Brain pericyte (primary cell): ENCODE data around the gene DCC.
"Not testable (repeated sequence)": the region's sequence is repeated elsewhere in the genome, so short reads cannot be mapped to it uniquely, and the experiment has no call there.

ENCODE experiments used
- DNase-seq: peaks from one replicate; pipeline ENCODE4 v3.0.0-alpha.2; 2012; ENCODE audit warnings: low read depth, low spot score

The DCC gene

DNA sequence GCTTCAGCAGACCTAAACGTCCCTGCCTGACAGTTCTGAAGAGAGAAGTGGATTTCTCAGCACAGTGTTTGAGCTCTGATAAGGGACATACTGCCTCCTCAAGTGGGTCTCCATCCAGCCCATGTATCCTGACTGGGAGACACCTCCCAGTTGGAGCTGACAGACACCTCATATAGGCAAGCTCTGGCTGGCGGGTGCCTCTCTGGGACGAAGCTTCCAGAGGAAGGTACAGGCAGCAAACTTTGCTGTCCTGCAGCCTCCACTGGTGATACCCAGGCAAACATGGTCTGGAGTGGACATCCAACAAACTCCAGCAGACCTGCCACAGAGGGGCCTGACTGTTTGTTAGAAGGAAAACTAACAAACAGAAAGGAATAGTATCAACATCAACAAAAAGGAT is 1156.0 kb downstream of the DCC start:
- no peak for DNase-seq

DNA sequence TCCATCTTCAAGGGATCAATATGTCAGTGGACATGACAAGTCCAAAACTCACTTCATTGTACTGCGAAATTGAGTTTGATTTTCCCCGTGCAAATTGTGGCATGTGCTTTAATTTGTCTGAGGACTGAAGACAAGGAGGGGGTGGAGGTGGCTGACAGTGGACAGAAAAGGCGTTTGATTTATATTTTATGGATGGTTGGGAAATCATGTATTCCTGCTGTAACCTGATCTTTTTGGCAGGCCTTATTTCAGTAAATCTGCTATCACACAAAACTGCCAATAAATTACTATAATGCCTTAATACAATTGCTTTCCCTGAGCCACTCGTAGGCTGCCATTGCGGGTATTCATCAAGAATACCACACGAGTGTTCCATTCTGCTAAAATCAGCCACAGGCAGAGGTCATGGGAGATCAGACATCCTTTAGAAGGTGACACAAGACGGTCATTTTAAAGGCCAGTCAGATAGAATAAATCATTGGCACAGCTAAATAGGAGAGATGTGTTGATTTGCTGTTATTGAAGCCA is 1164.0 kb downstream of the DCC start:
- no peak for DNase-seq

DNA sequence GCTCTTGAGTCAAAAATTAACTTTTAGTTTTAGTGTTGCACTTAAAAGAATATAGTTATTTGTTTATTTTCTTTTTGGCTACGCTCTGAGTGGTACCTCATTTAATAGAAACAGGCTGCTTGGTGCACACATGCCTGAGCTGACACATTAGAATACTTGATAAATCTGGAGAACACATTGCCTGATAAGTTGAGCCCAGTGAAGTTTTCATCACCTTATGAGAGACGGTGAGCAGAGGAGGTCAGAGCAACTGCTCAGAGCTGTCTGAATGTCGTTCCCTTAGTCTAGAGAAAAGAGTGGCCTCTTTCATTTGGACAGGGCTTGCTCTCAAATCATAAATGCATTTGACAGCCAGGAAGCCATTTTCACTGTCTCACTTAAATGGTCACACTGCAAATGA is 1168.5 kb downstream of the DCC start:
- no peak for DNase-seq

DNA sequence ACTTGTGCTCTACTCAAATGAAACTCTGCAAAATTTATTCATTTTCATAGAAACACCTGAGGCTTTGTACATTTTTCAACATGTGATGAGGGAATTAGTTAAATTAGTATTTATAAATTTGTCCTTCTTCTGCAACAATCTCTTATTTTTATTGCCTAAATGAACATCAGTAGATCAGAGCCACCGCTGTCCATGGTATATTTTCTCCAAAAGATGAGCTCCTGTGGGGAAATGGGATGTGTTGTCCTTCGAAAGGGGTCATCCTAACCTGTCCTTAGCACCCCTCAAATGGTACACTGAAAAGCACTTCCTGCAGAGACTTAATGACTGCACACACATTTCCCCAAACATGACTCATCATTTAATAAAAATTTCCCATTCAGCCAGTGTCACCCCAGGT is 1169.9 kb downstream of the DCC start:
- no peak for DNase-seq

DNA sequence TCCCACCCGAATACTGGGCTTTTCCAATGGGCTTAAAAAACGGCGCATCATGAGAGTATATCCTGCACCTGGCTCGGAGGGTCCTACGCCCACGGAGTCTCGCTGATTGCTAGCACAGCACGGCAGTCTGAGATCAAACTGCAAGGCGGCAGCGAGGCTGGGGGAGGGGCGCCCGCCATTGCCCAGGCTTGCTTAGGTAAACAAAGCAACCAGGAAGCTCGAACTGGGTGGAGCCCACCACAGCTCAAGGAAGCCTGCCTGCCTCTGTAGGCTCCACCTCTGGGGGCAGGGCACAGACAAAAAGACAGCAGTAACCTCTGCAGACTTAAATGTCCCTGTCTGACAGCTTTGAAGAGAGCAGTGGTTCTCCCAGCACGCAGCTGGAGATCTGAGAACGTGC is 1171.7 kb downstream of the DCC start:
- DNase-seq, result not testable (repeated sequence)

DNA sequence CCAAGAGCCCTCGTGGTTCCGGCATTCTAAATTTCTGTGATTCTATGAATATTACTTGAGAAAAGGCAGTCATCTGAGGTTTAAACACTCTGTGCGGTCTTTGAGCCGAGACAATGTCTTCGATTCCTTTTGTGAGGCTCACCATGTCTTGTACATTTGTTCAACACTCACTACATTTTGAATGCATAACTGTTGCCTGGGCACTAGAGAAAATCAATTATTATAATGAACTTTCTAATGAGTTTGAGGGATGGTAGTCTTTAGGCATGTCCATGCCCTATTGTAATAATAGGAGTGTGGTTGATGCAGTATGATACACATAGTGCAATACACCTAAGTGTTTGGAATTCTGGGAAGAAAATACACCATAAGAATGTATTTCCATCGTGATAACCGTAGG is 1181.1 kb downstream of the DCC start:
- no peak for DNase-seq

DNA sequence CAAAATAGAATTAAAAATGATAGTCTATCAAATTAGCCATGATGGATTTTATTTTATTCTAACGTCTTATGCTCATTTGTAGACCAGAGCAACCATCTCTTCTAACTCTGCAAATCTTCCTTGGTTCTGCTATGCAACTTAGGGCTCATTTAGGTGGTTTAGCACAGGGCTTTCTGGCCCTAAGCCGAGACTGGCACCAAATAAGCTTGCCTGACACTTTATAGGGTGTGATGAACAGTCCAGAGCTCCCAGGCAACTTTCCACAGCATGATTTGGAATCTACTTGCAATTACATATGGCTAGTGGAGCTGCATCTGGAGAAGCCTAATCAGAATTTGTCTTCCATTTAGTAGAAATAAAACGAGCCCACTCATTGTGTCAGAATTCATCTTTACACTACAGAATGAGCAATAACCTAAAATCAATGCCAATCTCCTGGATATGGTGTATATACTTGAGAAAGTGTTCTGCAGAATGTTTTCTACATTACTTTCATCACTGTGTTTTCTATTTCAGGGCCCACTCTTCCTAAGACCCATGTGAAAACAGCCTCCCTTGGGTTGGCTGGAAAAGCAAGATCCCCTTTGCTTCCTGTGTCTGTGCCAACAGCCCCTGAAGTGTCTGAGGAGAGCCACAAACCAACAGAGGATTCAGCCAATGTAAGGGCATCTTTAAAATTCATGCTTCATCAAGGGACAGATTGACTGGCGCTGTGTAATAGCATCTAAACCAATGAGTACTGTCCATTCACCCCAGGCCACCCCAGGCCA is 1186.3 kb downstream of the DCC start:
- DNase-seq, result no peak

DNA sequence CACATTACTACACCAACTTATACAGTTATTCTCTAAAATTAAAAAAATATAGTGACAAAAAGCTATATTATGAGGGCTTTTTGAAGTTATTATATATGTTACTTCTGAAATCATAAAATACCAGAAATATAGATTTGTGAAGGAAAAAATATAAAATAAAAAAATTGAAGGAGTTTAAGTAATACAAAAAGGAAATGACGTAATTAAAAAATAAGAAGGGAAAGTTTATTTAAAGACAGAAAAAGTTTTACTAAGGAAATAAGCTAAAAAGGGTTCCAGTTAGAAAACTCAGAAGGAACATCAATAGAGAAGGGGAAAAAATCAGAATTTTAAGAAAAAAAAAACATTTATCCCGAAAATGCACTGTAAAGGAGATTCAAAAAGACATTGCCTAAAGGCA is 1187.4 kb downstream of the DCC start:
- DNase-seq, result no peak

DNA sequence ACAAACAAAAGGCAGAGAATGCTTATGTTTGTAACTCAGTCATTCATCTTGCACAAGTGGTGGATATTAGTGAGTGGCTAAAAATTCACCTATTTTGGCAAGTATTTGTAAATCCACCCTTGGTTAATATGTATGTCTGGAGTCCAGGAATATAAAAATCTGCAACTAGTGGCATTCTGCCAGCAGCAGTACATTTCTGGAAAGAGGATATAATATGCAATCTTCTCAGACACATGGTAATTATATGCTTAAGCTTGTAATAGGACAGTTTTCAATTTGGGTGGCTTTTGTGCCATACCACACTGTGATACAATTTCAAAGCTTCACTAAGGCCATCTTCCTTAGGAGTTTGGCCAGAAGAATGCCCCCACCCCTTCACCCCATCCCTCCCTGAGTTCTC is 1191.2 kb downstream of the DCC start:
- no peak for DNase-seq

DNA sequence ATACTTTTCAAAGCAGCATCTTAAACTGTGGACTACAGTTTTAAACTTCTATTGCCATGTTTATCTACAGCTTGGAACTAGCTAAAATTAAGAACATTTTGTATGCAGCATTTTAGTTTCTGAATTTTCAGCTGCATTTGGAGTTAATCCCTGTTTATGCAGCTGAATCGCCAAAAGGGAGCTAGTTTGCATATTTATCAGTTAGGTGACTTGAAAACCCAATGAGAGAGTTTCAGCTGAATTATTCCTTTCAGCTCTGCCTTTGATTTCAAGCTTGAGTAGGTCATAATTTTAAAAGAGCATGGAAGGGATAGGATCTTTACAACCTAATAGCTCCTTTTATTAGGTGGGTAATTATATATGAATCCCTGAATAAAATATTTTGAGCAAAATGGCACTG is 1191.9 kb downstream of the DCC start:
- DNase-seq, result no peak

DNA sequence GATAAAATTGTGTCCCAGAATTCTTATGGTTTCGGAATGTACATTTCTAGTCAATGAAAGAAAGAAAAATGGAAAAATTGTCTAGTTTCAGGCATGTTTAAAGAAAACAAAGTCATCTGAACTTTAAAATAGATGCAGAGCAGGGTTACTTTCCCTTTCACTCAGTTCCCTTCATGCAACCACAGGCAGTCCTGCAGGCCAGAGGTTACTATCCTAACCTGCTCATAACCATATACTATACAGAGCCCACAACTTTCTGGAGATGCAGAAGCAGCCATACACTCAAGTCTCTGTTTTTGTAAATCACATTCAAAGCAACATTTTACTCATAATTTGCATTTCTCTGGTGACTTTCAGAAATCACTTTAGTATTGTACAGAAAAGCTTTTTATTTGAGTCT is 1194.2 kb downstream of the DCC start:
- no peak for DNase-seq

DNA sequence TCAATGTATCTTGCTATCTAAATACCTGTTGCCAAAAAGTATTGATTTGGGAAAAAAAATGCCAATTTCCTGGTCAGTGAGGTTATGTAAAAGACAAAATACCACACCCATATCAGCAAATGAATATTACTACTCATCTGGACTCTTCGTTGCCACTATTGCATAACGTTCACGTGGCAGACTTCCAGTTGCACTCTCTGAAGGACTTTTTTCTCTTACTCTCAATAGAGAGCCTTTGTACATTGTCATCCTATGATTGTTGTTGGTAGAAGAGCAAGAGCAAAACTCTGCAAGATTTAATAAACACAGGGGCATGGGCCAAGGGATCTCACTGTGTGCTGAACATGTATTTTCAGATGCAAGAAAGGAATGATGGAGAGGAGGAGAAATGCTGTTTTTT is 1194.7 kb downstream of the DCC start:
- DNase-seq, result no peak

DNA sequence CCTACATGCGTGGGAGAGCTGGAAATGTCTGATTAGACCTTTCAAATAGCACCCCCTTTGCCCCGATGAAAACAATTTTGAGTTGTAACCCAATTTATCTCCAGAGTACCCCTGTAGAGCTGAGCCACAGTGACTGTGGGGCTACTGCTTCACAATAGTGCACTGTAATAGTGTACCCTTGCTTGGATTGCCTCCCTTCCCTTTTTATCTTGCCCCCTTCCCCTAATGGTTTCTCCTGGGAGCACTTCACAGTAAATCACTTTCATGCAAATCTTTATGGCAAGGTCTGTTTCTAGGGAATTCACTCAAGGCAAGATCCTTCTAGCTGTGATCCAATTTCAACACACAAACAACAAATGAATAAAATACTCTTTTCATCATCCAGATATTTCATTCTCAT is 1196.9 kb downstream of the DCC start:
- DNase-seq, result no peak

DNA sequence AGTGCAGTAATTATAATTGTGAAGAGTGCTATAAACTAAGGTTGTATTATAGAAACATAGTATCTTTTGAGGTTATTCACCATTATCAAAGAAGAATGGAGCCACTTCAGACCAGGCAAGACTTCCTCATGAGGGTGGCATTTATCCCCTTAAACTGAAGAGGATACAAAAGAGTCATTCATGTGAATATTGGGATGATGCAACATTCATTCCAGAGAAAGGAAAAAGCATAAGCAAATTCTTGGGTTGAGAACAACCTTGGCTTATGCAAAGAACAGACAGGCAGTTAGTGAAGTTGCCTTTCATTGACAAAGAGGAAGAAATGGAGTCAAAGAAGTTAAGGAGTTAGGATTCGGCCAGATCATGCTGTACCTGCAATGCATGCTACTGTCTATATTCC is 1201.9 kb downstream of the DCC start:
- no peak for DNase-seq

DNA sequence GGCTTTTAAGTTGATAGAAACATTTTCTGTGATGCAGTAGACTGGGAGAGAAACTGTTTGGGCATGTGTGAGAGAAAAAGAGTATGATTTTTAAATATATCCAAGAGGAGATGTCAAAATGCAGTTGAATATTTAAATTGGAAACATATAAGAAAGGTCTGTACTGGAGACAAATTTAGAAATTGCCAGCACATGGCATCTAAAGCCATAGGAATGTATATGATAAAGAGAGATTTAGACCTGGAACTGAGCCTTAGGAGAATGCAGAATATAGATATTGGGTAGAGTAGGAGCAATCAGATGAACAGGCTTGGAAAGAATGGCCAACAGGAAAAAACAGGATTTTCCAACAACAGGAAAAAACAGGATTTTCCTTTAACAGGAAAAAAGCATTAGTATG is 1203.7 kb downstream of the DCC start:
- no peak for DNase-seq

DNA sequence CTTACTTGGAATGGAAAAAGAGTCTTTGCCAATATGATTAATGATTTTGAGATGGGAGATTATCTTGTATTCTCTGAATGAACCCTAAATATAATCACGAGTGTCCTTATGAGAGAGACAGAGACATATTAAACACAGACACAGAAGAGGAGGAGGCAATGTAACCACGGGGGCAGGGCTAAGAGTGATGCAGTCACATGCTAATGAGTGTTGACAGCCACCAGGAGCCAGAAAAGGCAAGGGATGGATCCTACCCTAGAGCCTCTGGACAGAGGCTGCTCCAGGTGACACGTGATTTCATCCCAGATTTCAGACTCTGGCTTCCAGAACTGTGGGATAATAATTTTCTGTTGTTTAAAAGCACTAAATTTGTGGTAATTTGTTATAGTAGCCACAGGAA is 1204.9 kb downstream of the DCC start:
- DNase-seq, result no peak

DNA sequence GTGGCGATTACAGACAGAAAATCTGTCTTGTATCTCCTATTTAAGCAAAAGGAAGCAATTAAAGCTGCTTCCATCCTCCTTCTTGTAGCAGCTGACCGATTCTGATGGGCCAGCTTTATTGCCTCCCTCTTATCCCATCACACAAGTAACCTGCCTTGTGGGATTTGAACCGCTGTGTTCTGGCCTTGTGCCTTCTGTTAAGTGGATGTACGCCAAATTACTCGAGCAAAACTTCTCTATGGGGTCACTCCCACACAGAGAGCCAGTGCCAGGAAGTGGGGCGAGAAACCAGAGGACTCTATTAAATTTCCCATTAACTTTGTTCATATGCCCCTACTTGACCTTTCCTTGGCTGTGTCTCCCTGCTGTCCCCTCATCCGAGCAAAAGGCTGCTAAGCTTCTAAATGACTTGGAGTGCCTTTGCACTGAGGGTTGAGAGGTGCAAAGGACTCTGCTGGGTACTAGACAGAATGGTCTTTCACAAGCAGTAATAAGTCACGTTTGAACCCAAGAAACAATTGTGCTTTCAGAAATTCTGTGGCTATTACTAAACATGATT is 1212.0 kb downstream of the DCC start:
- no peak for DNase-seq

DNA sequence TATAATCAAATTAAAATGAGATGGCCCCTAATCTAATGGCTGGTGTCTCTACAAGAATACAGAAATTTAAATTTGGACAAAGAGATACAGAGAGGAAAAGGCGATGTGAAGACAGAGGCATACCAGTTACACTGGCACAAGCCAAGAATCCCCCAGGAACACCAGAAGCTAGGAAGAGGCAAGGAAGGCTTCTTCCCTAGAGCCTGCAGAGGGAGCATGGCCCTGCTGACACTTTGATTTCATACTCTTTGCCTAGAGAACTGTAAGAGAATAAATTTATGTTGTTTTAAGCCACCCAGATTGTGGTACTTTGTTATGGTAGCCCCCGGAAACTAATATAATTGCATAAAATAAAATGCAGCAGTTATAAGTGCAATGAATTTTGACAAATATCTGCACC is 1213.0 kb downstream of the DCC start:
- no peak for DNase-seq

DNA sequence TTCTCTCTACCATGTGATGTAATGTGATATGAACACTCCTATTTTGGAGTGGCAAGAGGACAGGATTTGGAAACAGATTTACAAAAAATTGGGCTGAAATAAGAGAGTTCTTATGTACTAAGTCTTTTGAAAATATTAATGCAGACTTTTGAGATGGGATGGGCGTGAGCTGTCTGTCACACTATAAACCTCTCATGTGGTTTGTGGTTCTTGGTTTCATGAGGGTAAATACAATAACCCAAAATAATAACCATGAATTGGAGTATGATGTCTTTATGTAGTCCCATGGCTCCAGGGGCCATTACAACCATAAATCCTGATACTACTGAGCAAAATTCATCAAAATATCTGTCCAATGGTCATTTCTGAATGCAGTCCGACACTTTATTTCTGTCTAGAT is 1216.5 kb downstream of the DCC start:
- DNase-seq, result no peak

DNA sequence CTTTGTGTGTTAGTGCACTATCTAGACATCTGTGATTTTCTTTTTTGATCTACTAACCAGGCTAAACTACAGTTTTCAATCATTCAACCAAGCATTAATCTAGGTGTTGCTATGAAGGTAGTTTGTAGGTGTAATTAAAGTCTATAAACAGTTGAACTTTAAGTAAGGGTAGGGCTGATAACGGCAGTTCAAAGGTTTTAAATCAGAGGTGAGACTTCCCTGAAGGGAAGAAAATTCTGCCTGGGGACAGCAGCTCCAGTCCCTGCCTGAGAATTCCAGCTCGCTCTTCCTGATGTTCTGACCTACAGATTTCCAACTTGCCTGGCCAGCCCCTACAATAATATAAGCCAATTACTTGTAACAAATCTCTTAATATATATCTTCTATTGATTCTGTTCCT is 1220.5 kb downstream of the DCC start:
- no peak for DNase-seq

DNA sequence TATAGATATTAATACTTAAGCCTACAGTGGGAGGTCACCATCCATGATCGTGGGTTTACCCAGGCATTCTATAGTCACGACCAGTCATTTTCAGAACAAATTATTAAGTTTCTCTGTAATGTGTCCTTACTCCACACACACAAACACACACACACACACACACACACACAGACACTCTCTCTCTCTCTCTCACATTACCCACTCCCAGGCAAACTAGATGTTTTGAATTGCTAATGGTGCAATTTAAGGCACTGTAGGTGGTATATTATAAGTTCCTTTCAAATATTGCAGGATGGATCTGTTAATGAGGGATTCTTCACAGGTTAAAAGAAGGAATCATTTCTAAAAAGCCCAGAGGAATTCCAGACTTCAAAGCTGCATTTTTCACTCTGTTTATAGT is 1226.6 kb downstream of the DCC start:
- DNase-seq, result no peak

DNA sequence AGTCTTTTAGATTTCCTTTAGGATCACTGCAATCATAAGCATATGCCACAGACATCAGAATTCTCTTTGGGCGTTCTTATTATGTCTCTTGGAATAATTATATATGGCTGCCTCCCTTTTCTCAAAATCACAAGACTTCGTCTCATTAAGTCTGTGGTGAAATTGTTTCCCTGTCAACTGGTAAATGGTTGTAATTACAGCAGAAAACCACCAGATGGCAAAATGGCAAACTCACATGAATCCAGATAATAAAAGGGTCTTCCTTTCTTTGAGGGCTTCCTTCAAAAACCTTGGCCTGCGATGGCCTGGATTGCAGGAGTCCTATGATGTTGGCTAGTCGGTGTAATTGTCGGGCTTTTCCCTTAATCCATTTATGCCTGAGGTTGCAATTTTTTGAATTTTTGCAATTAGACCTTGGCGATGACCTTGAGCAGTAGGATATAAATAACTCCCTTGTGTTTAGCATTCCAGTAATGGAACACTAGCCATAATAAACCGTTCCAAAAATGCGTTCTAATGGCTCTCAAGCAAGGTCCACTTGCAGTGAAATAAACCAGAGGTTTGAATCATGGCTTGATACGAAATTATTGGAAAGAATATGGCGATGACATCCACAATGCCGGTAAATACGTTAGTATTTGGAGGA is 1228.1 kb downstream of the DCC start:
- DNase-seq, result no peak
